H1 (cell line): ENCODE measurements around the gene POC1B. TPM values are rescaled to one million over a fixed set of nuclear protein-coding genes. Genes with fewer than 3 reads are reported as not detected.

Experiments used
- BRCA1 ChIP-seq: IDR thresholded peaks from 2 replicates; pipeline ENCODE4 v1.6.1; 2012; ENCODE audit warnings: low read depth, low read length, improper control_type of control experiment
- CTCF ChIP-seq, 3 experiments: IDR thresholded peaks; 1 replicate in 2 of 3; 2 replicates in 1 of 3; pipeline versions ENCODE4 v1.5.1 to v1.6.1; 2011; ENCODE audit warnings: low read length in 3 of 3, mild to moderate bottlenecking in 3 of 3, inconsistent platforms in 2 of 3, low read depth in 1 of 3, moderate library complexity in 1 of 3; ENCODE audit not compliant: insufficient read depth in 1 of 3; ENCODE audit errors: control extremely low read depth in 1 of 3
- SP1 ChIP-seq: IDR thresholded peaks from 2 replicates; pipeline ENCODE4 v1.6.1; 2011; ENCODE audit warnings: low read depth, low read length
- TBP ChIP-seq: IDR thresholded peaks from 2 replicates; pipeline ENCODE4 v1.6.1; 2011; ENCODE audit warnings: low read depth, low read length, improper control_type of control experiment
- polyA plus RNA-seq, 7 experiments: library from polyadenylated mRNA; depleted of rRNA in 3 of 7; stranded (reverse) in 5 of 7; unstranded in 2 of 7; fragments of >200 nt in 5 of 7; fragments of 200-250 nt in 2 of 7; gene quantifications; 1 replicate in 5 of 7; 2 replicates in 1 of 7; 4 replicates in 1 of 7; pipeline versions ENCODE4 v1.2.1 to v1.2.3, GENCODE V29; 2011 to 2013; ENCODE audit warnings: missing spikeins in 2 of 7, mixed read lengths in 2 of 7
- total RNA-seq: library from RNA; stranded (reverse); fragmentation: NEBNext Ultra II Directional; extraction: Animal tissue kit (Norgen Biotek cat#: 25700); gene quantifications from 2 replicates; pipeline ENCODE4 v1.2.1, GENCODE V29; 2021

POC1B gene
- total and polyA plus RNA-seq, 2 of the 8 experiments (the other 6 are each of a cell fraction or from before 2014, with no cell fraction given), result 7.5 to 16.3 TPM

- no peak for TF ChIP-seq SP1
- TF ChIP-seq BRCA1, result no peak
- peak in 1 of 3 experiments; percentile 19; a peak in 1 of 4 replicates for TF ChIP-seq CTCF (IDR thresholded peaks at IDR 0.05; ENCODE audit: control extremely low read depth in 1 of 3, insufficient read depth in 1 of 3, low read depth in 1 of 3, low read length in 3 of 3)
- TF ChIP-seq TBP, result no peak
Observed at GRCh38 chr12:89421092-89421835, 104.6 kb downstream of the POC1B start (continued).
